HG02884 (cell line): ENCODE measurements around the gene EML1.

ENCODE experiments used
- ATAC-seq: cut with Tn5 transposase; IDR thresholded peaks from one replicate; pipeline ENCODE4 v1.9.1; 2021; ENCODE audit warnings: mild to moderate bottlenecking, moderate library complexity; ENCODE audit not compliant: unreplicated experiment

Gene EML1

DNA sequence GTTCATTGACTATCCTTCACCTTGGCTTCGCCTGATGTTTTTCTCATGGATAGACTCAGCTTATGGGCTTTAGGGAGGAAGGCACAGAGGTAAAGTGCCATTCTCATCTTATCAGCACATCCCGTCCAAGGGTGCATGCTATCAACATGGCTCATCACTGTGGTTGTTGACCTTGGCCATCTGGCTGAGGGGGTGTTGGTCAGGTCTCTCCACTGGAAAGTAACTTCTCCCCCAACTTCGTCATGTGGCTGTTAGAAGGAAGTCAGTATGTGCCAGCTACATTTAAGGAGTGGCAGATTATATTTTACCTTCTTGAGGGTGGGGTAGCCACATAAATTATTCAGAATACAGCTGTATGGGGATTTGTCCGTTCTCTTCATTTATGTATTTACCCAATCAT lies 68.9 kb downstream of the EML1 start:
- ATAC-seq = no peak

GRCh38 chr14:99863059-99863458 lies 69.8 kb downstream of the EML1 start:
- ATAC-seq = no peak

DNA sequence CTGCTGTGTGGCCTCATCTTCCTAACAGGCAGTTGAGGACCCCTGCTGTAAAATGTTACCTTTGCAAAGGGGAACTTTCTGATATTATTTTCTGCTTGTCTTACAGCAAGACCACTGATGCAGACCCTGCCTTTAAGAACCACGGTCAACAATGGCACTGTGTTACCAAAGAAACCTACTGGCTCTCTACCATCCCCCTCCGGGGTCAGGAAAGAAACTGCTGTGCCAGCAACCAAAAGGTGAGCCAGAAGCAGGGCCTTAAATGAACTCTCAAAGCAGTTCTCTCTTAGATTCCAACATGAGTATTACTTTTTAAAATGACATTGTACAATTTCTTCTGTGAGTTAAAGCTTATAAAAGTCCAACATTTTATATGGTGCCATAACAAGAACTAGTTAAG lies 72.2 kb downstream of the EML1 start:
- no peak for ATAC-seq

DNA sequence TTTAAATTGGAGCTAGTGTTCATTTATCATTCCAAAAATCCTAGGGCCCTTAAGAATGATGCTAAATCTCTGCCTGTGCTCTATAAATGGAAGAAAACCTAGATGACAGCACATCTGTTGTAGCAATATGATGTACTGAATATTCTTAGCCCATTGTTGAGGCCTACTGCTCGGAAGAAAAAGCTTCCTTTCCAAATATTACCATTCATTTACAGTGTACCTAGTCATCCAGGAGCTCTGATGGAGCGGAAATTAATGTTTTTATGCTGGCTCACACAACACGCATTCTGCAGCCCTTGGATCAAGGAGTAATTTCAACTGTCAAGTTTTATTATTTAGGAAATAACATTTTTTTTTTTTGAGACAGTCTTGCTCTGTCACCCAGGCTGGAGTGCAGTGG lies 77.4 kb downstream of the EML1 start:
- no peak for ATAC-seq

GRCh38 chr14:99871771-99872170 lies 78.6 kb downstream of the EML1 start:
- ATAC-seq = no peak

- ATAC-seq = no peak
Measured at GRCh38 chr14:99872786-99873440, 79.7 kb downstream of the EML1 start.

- no peak for ATAC-seq
Measured at GRCh38 chr14:99873653-99874052, 80.4 kb downstream of the EML1 start.

GRCh38 chr14:99874306-99874705 lies 81.1 kb downstream of the EML1 start:
- no peak for ATAC-seq

DNA sequence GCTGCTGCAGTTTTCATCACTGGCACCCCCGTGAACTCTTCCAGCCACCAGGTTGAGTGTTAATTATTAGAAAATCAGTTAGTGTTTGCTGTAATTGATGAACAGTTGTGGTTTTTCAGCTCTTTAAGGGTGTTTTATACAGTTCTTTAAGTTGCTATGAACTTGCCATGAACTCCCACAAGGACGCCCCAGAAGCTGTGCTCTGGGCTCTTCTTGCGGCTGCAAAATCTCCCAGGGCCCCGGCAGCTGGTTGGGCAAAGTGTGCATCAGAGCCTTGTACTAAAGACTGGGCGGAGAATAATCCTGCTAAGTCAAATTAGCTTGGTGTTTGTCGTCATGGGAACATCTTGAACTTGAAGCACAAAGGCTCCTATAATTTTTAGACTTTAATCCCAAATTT lies 82.2 kb downstream of the EML1 start:
- ATAC-seq = no peak

GRCh38 chr14:99875836-99876235 lies 82.6 kb downstream of the EML1 start:
- ATAC-seq = no peak

DNA sequence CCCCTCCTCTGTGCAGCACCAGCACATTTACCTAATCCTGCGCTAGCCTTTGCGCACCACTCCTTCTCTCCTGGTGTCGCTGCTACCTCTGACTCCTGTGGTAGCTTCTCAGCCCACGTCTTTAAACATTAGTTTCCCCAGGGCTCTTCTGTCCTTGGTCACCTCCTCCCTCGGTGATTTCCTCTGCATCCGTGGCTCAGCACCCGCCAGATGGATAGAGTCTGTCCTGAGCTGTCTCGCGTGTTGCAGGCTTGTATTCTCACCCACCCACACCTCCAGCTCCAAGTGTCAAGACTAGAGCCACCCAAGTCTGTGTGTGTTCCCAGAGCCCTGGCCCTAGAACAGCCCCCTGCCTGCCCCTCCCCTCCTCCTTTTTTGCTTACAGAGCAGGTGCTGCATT lies 83.2 kb downstream of the EML1 start:
- ATAC-seq = no peak

GRCh38 chr14:99878563-99878962 lies 85.3 kb downstream of the EML1 start:
- ATAC-seq = no peak

- ATAC-seq = no peak
Measured at GRCh38 chr14:99879401-99880295, 86.4 kb downstream of the EML1 start.

GRCh38 chr14:99880651-99881420 lies 87.6 kb downstream of the EML1 start:
- no peak for ATAC-seq

DNA sequence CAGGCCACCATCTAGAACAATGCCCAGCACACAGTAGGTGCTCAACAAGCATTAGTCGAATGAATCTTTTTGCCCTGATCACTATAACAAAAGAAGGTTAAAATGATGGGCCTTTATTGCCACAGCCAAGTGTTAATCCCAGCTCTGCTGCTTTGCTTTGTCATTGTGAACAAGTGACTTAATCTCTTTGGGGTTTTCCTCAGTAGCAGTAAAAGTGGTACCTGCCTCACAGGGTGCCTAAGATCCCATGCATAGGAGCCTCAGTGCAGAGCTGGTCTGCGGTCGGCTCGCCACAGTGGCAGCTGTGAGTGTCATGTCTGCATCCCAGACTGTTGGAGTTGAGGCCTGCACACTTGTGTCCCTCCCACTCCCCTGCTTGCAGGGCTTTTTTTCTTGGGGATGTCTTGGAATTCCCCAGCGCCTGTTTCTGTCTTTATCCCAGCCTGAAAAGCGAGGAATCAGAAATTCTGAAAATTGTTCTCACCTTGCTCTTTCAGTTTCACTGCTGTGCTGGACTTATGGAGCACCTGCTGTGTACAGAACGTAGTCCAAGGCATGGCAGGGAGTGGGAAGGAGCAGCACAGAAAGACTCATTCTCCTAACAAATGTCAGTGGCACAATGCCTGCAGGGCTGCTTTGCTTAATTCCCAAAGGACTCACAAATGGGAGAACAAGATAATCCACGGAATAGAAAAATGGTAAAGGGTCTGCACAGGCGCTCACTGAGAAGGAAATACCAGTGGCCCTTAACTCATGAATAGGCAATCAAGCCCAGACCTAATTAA lies 90.8 kb downstream of the EML1 start:
- no peak for ATAC-seq

DNA sequence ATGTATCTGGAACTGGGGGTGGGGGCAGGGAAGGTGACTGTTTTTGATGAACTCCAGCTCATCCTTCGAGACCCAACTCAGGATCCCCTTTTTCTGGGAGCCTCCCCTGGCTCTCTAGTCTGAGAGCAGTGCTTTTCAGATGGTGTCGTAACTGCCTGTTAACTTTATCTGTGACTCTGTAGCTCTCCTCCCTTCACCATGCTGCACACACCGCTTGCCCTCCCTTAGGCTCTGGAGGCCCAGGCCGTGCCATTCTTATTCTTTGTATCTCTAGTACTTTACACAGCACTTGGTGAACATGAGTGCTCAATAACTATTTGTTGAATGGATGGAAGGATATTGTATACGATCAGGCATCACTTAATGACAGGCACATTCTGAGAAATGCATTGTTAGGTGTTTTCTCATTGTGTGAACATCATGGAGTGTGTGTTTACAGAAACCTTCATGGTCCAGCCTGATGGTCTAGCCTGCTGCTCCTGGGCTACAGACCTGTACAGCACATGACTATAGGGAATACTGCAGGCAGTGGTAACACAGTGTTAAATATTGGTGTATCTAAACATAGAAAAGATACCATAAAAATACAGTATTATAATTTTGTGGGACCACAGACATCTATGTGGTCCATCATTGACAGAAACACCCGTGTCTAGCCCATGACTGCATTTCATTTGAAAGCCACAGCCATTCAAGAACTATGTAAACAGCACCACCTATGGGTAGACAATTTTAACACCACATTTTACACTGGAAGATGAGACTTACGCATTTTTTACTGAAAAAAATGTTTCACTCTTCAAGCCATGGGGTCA lies 91.8 kb downstream of the EML1 start:
- no peak for ATAC-seq

GRCh38 chr14:99885649-99885958 lies 92.4 kb downstream of the EML1 start:
- ATAC-seq = no peak

DNA sequence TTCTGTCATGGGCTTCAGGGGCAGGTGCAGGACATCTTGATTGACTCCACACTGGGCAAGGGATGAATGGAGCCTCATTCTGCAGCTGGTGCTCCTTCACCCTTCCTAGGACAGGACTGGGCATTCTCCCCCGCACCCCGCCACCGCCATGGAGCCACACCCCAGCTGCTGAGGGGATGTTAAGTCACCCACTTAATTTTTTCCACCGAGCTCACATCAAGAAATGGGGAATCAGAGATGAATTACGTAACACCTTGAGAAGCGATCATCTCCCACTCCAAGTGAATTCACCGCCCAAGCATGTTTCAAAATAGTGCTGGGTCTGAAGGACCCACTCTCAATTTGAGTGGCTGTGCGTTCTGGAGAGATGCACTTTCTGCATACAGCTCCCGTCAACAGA lies 94.2 kb downstream of the EML1 start:
- no peak for ATAC-seq

- ATAC-seq = no peak
Measured at GRCh38 chr14:99888149-99888548, 94.9 kb downstream of the EML1 start.

GRCh38 chr14:99889268-99889667 lies 96.1 kb downstream of the EML1 start:
- ATAC-seq = no peak
